Measurements from ENCODE around the gene ENPEP. TPM values are rescaled to one million over a fixed set of nuclear protein-coding genes. Genes with fewer than 3 reads are reported as not detected.
"Not testable (repeated sequence)": the region's sequence is repeated elsewhere in the genome, so short reads cannot be mapped to it uniquely, and the experiment has no call there.

The ENPEP gene, protein sequence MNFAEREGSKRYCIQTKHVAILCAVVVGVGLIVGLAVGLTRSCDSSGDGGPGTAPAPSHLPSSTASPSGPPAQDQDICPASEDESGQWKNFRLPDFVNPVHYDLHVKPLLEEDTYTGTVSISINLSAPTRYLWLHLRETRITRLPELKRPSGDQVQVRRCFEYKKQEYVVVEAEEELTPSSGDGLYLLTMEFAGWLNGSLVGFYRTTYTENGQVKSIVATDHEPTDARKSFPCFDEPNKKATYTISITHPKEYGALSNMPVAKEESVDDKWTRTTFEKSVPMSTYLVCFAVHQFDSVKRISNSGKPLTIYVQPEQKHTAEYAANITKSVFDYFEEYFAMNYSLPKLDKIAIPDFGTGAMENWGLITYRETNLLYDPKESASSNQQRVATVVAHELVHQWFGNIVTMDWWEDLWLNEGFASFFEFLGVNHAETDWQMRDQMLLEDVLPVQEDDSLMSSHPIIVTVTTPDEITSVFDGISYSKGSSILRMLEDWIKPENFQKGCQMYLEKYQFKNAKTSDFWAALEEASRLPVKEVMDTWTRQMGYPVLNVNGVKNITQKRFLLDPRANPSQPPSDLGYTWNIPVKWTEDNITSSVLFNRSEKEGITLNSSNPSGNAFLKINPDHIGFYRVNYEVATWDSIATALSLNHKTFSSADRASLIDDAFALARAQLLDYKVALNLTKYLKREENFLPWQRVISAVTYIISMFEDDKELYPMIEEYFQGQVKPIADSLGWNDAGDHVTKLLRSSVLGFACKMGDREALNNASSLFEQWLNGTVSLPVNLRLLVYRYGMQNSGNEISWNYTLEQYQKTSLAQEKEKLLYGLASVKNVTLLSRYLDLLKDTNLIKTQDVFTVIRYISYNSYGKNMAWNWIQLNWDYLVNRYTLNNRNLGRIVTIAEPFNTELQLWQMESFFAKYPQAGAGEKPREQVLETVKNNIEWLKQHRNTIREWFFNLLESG
- 21.9 and 115 TPM in 2 replicates for total RNA-seq

GRCh38 chr4:110475881-110476818, at the start of gene ENPEP:
Gene ENPEP (plus strand): TSS chr4:110476155. CDS start chr4:110476415, 260 bp downstream.
- peak; percentile 67 for DNase-seq (ENCODE audit: low read depth)

- not testable (repeated sequence) for DNase-seq (ENCODE audit: low read depth)
These were observed 44.1 kb upstream of the ENPEP start for GRCh38 chr4:110431805-110432204.

- not testable (repeated sequence) for DNase-seq (ENCODE audit: low read depth)
These were observed 38.7 kb upstream of the ENPEP start for GRCh38 chr4:110437292-110437691.

DNA sequence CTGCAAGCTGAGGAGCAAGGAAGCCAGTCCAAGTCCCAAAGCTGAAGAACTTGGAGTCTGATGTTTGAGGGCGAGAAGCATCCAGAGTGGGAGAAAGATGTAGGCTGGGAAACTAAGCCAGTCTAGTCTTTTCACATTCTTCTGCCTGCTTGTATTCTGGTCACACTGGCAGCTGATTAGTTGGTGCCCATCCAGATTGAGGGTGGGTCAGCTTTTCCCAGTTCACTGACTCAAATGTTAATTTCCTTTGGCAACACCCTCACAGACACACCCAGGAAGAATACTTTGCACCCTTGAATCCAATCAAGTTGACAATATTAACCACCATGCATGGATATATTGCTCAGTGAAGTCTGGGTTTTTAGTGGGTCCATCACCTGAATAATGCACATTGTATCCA, 36.7 kb upstream of the ENPEP start:
- not testable (repeated sequence) for DNase-seq (ENCODE audit: low read depth)

DNA sequence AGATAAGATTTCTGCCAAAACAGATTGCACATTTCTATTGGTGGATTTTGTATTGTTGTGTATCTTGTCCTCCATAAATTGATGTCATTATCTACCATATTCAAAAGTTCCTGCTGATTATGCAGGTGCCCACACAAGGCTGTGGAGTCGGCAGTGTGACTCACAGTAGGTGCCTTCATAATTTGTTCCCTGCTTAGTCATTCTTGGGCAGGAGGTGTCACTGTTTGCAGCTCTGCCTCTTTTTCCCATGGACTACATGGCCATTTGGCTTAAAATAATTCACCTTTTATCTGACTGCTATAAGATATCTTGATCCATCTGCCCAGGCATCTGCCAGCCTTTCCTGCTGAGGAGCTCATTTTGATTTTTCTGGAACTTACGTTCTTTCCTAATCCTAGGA, 33.6 kb upstream of the ENPEP start:
- peak; percentile 18 for DNase-seq (ENCODE audit: low read depth)

GRCh38 chr4:110442788-110443187, 33.2 kb upstream of the ENPEP start:
- DNase-seq (ENCODE audit: low read depth), result no peak

DNA sequence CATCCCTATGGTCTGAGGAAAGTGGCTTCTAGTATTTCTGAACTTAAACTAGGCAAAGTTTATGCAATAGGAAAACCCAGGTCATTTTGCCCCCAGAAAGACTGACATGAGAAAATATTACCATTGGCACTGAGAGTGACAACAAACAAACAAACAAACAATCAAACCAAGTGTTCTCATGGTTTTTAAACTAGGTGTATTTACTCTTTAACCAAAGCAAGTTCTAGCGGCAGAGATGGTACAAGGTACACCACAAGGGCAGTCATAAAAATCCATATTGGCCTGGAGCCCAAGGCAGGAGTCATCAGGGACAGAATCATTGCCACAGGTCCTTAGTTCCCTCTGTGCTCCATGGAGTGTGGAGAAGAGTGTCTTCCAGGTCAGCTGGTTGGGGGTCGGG, 26.0 kb upstream of the ENPEP start:
- DNase-seq (ENCODE audit: low read depth), result peak; percentile 27

- DNase-seq (ENCODE audit: low read depth), result no peak
These were observed 23.4 kb upstream of the ENPEP start for GRCh38 chr4:110452546-110452945.

DNA sequence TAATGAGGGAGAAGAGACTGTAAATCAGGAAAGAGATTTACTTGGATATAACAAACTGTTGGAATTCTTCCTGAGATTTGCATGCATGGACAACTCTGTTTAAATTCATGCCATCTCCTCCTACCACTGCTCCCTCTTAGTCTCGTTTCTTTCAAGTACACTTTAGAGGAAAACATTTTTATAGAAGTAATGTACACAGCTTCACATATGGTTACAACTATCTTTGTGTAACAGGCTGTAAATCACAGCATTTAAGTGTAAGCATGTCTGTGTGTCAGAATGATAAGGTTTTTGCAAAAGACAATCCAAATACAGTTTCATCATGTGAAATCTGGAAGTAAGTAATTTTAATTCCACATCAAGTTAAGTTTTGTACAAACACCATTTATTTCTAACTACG, 21.5 kb upstream of the ENPEP start:
- no peak for DNase-seq (ENCODE audit: low read depth)

DNA sequence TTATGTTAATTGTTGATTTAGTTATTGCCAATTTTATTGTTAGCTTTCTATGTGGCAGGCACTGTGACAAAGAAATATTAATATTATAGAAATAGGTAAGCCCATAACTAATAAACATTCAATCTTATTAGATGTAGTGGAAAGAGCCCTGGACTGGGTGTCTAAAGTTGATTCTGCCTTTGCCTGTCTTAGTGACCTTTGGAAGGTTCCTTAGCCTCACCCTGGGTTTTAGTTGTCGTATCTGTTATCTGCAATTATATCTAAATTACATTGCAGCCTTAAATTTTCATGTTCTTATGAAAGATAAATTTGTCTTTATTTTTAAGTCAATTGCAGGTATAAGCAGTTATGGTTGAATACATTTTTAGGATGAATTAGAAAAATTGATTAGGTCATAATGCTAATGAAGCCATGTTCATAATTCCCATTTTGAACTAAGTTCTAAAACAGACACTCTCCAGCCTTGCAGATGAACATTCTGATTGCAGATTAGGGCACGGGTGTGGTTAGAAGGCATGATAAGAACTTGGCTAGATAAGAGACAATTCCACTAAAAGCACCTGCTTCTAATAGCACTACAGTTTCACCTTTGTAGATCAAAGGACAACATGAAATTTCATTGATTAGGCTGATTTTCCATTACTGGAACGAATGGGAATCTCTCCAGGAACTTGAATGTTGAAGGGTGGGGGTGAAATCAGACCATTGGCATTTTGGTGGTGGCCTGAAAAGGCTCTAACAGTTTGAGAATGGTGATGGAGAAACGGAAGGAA, 17.3 kb upstream of the ENPEP start:
- DNase-seq (ENCODE audit: low read depth), result no peak

- DNase-seq (ENCODE audit: low read depth), result no peak
These were observed 15.7 kb upstream of the ENPEP start for GRCh38 chr4:110460074-110460746.

GRCh38 chr4:110467400-110467799, 8.6 kb upstream of the ENPEP start:
- no peak for DNase-seq (ENCODE audit: low read depth)

DNA sequence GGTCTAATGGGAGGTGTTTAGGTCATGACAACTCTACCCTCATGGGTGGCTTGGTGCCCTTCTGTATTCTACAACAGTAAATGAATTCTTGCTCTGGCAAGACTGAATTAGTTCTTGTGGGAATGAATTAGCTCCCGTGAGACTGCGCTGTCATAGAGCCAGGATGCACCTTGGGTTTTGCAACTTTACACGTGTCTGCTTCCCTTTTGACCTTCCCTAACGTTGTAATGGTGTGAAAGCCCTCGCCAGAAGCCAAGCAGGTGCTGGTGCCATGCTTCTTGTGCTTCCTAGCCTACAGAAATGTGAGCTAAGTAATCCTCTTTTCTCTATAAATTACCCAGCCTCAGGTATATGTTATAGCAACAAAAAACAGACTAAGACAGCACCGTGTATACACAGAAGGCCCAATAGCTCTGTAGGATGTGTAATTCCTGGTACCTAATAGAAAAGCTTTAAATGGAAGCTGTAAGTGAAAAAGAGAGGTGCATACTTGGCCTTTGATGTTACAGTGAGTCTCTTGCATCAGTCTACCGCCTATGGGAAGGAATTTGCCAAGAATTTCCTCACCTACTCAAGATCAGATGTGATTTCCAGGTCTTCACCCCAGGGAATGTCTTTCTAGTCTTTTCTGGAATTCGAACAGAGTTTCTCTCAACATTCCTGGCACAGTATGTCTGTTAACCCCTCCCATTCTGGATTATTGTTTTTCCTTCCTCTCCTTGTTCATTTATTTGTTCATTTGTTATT, 3.2 kb upstream of the ENPEP start:
- peak; percentile 50 for DNase-seq (ENCODE audit: low read depth)

DNA sequence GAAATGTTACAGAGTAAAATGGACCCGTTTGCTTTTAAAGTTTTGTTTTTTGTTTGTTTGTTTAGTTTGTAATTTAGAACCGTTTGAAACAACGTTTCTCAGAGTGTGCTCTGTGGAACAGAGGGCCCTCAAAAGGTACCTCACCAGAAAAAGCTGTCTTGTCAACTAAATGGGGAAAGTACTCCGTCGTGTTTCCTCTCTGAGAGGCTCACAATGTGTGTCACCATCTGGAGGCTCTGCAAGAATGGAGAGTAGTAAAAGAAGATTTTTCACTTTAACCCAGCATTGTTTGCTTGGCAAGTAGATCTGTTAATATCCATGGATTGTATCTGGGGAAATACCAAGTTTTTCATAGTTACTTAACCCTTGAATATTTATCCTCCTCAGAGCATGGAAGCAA, 1.5 kb upstream of the ENPEP start:
- DNase-seq (ENCODE audit: low read depth), result no peak

DNA sequence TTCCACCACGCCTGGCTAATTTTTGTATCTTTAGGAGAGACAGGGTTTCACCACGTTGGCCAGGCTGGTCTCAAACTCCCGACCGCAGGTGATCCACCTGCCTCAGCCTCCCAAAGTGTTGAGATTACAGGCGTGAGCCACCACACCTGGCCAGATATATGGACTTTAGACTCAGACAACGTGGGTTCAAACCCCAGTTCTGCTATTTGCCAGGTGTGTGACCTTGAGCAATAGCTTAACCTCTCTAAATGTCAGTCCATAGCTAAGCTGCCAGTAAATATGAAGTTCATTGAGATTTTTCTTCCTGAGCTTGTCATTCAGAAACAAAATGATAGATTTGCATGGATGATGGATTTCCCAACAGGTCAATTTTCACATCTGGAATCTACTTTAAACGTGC, 875 bp upstream of the ENPEP start:
- DNase-seq (ENCODE audit: low read depth), result not testable (repeated sequence)

- peak; percentile 52 for DNase-seq (ENCODE audit: low read depth)
These were observed 1.9 kb downstream of the ENPEP start for GRCh38 chr4:110477836-110478235.

GRCh38 chr4:110480031-110480549, 4.1 kb downstream of the ENPEP start:
- DNase-seq (ENCODE audit: low read depth), result peak; percentile 80

DNA sequence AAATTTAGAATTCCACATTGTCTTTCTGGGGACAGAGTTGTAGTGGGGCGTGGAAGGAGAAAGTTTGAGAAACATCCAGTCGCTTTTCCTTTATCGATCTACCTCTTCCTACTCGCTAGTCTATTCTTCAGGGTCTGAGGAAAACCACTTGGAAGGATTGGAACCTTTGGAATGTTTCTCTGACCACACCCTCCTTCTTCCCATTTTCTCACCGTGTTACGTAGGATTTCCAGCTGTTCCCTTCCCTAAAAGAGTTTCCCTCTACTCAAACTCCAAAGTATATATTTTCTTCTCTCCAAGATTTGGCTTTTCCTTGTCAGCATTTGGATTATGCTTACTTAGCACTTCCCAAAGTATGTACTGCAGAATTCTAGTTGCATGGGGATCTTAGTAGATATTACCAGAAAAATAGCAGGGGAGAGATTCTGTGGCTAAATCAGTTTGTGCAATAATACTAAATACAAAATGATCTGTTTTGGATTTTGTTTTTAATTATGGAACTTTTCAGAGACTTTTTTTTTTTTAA, 4.9 kb downstream of the ENPEP start:
- peak; percentile 47 for DNase-seq (ENCODE audit: low read depth)

- DNase-seq (ENCODE audit: low read depth), result peak; percentile 94
These were observed 7.6 kb downstream of the ENPEP start for GRCh38 chr4:110483516-110483915.
